NCI-H2107 treated with DMSO at 0.1 percent for 48 hours (cell line): ENCODE data around the gene RNF181.
A peak's percentile ranks its signal among the peaks of the same experiment; 100 is the strongest.
"Not testable (repeated sequence)": the region's sequence is repeated elsewhere in the genome, so short reads cannot be mapped to it uniquely, and the experiment has no call there.

Experiments used
- DNase-seq: peaks from one replicate; lab custom pipeline; 2025; ENCODE audit not compliant: unreplicated experiment; lab: John Stamatoyannopoulos, UW

Gene RNF181, protein sequence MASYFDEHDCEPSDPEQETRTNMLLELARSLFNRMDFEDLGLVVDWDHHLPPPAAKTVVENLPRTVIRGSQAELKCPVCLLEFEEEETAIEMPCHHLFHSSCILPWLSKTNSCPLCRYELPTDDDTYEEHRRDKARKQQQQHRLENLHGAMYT

DNA sequence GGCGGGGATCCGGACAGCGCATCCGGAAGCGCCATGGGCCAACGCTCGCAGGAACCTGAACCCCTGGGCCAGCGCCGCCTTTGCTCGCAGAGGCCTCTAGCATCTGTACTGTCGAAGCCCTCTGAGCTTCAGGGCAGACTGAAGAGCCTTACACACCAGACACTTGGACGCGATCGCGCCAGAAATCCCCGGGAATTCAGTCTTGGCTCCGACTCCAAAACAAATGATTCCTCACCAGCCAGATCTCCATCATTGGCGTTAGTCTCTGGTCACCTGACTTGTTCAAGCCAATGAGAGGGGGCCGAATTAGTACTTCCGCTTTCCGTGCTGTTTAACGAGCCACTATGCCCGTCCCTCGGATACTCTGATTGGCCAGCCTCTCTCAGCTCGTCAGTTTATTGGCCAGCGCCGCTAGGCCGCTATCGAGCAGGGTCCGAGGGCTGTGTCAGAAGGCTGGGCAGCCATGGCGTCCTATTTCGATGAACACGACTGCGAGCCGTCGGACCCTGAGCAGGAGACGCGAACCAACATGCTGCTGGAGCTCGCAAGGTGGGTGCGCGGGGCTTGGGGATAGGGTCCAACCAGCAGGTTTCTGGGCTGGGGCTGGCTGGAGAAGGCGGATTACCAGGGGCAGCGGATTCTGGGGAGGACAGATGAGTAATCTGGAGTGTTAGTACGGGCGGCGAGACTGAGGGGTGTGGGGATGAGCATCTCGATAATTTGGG, at the start of gene RNF181:
TSS of gene RNF181 (plus strand) at position 445 of the 725 bp plus-strand sequence. CDS start at position 464, 19 bp downstream.
- DNase-seq, result peak; percentile 98

DNA sequence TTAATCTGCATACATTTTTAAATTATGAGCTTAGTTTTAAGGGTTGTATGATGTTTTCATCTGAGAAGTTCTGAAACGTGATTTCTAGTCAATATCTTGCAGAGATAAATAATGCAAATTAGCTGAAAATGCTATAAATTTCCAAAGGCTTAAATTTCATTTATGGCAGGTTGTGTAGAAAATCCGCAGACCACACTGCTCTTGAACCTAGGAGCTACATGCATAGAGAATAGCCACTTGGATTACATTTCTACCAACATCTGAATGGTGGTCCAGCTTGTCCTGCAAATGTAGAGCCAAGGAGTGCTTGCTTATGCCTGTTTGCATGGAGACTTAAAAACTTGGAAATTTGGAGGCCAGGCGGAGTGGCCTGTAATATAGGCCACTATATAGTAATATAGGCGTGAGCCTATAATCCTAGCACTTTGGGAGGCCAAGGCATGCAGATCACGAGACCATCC, 49.7 kb upstream of the RNF181 start:
- no peak for DNase-seq

DNA sequence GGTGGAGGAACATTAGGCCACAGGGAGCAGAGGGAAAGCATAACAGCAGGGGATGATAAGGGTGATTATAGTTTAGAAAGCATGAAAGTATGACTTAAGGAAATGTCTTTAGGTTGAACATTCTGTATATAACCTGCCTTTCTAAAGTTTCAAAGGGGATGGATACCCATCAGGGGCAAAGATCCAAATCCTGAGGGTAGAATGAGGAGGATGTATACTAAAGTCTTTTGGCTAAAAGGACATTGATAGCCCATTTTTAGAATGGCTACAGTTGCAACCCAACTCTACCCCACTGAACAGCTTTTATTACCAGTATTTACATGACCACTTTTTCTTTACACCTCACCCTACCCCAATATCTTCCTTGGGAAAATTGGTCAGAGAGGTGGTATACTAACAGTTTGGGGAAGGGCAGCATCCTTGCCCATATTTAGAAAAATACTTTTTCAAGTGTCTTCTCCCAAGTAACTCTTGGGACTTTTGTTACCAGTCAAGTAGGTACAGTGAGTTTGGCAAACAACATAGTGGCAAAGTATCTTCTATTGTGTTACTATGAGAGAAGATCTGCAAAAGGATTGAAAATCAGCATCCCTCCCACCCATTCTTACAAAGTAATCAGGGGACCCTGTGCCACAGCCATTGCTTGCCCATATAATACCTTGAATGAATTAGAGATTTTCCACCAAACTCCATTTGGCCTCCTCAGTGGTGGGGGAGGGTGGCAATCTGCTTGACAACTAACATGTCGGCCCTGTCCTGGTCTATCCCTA, 48.3 kb upstream of the RNF181 start:
- DNase-seq, result no peak

DNA sequence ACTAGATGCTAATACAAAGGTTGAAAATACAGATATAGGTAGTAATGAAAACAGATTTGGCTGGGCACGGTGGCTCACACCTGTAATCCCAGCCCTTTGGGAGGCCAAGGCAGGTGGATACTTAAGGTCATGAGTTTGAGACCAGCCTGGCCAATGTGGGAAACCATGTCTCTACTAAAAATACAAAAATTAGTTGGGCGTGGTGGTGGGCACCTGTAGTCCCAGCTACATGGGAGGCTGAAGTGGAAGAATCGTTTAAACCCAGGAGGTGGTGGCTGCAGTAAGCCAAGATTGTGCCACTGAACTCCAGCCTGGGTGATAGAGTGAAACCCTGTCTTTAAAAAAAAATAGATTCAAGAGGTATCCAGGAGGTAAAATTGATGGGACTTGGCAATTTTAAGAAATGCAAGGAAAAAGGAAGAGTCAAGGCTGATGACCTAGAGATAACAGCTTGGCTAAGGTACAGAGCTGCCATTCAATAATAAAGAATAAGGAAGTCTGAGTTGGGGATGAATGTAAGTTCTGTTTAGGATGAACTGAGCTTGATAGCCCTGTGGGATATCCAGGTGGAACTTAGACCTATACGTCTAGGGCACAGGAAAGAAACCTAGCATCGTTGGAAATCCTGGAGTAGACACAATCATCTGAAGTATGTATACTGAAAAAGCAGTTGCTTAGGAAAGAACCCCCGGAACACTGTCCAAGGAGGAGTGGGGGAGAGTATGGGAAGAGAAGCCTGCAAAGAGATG, 47.5 kb upstream of the RNF181 start:
- no peak for DNase-seq

DNA sequence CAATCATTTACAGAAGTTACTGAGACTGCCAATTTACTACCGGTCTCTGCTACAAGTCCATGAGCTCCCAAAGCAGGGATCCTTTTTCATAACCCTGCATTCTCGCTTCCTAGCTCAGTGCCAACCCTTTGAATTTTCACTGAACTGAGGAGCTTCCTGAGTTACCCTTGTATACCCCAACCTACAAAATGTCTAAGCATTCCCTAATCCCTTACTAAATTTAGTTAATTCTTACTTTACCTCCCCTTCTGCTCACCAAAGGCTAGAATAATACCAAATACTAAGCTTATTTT, 47.0 kb upstream of the RNF181 start:
- DNase-seq, result no peak

DNA sequence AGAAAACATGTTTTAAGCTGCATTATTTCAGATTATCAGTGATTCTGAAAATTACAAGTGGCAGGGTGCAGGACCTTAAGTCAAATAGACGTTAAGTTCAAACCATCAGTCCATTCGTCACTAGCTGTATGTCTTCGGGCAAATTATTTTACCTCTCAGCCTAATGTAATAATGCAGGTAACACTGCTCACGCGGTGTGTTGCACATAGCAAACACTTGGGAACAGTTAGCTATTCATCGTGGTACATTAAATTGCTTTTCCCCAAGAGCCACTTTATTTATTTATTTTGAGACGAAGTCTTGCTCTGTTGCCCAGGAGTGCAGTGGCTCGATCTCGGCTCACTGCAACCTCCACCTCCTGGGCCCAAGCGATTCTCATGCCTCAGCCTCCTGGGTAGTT, 46.5 kb upstream of the RNF181 start:
- DNase-seq, result no peak

DNA sequence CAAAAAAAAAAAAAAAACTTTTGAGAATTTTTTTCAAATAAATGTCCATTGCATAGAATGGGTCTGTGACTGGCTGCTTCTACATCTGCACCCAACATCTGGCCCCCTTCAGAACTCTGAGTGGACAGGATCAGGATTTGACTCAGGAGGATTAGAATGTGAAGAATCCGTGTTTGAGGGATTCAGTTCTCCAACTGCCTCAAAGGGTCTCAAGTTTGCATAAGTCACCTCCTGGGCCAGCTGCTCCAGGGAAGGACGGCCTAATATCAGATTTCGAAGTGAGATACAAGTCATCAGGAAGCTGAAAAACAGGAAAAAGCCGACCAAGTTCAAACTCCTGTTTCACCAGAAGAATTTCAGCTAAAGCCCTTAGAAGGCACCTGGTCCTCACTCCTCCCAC, 45.7 kb upstream of the RNF181 start:
- no peak for DNase-seq

DNA sequence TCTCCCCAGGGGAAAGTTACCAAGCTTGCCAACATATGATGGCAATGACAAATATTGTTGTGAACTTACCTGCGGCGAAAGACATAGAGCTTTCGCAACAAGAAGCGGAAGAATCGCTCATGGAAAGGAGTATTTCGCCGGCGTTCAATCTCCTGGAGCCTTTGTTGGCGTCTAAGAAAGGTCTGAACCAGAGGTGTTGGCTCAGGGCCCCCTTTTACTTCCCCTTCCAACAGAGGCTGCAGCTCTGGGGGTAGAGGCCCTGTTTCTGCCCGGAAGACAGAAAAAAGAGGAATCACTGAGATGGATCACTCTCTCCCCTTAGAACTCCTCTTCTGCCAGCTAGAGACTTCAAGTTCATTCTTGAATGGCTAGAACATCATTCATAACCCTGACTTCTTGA, 45.1 kb upstream of the RNF181 start:
- DNase-seq, result no peak

DNA sequence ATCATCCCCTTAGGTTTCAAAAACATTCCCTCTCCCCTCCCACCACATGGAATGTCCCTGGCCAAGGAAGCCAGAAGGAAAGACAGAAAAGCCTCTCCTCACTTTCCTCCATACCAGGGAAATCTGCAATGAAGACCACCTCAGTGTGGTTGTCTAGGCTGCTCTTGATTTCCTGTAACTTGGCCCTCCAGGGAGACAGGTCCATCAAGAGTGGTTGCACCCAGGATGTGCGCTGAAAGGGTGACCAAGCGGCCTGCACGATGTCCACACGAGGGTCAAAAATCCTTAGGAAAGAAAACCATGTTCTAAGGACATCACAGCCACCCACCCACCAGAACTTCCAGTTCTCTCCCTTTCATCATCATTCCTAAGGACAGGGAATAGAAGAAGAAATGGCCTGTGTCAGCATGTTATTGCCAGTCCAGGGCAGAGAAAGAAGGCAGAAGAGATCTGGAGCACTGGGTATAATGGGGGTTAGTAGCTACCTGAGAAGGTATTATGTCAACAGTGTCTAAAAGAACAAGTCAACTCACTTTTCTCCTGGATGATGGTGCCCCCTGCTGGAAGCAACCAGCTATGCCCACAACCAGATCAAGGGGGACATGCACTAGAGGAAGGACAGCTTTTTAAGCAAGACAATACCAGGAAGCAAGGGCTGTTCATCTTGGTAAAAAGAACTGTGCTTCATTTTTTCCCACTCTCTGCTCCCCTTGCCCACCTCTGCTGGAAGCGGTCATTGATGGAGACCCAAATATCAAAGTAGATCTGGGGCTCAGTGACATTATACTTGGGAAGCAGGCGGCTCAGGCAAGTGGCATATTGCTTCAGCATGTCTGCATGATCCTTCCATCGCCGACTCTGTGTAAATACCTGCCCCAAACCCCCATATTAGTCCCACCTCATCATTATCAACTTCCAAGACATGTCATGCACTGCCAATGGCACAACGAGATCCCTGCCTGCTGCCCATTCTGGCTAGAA, 43.6 kb upstream of the RNF181 start:
- DNase-seq, result peak; percentile 78

DNA sequence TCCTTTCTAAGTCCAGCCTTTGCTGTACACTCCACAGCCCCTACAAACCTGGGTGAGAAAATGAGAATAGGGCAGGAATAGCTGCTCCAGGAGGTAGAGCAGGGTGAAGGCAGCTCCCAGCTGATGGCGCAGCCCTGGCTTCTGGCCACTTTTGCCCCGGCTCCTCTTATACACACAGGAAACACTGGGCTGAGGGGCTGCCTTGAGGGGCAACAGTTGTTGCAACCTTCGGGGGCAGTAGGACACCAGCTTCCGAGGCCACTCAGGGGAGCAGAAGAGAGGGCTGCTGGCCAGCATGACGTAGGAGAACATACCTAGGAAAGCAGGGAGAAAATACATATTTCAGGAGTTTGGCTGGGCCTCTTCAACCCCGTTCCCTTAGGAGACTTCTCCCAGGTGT, 42.4 kb upstream of the RNF181 start:
- no peak for DNase-seq

DNA sequence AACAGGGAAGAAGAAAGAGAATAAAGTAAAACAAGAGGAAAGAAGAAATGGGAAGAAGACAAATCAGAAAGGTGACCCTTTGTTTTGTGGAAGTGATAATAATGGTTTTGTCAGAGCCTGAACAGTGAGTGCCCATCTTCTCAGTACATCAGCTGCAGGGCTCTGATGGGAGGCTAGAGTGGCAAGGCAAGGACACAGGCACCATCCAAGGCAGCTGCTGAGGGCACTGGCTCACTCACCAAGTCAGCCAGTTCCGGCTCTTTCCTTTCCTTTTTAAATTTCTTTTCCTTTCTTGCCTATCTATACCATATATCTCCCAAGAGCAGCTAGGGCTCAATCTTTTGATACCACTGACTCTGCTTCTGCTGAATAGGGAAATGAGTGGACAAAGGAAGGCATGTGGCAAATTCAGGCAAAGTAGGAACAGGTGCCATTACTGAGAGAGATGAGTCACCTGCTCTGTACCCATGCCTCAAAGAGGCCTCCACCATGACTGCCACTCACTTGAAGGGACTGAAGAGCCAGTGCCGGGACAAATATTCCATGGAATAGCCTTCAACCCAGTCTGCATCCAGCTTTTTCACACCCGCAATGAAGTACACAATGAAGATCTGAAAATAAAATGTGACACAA, 40.4 kb upstream of the RNF181 start:
- DNase-seq, result no peak

DNA sequence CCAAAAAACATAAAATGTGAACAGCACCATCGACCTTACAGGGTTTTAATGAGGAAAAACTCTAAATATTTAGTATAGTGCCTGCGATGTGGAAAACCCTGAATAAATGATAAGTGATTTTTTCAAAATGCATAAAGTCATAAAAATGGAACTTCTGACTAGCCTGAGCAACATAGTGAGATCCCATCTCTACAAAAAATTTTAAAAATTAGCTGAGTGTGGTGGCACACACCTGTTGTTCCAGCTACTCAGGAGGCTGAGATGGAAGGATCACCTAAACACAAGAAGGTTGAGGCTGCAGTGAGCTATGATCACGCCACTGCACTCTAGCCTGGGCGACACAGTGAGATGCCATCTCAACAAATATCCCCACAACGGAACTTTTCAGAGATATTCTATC, 38.4 kb upstream of the RNF181 start:
- DNase-seq, result no peak

DNA sequence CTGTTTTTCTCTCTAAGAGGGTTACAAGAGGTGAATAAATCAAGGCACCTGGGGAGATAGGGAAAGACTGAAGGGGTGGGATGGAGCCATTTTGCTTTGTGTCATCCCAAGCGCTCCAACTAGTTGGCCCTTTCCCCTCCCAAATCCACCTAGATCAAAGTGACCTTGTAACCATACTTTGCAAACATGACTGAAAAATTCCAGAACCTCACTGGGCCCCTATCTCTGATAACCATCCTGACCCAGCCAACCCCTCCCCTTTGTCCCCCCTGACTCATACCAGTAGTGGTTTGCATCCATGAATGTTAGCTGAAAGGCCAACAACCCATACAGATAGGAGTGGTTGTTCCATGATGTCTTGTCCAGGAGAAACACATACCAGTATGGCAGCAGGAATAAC, 37.4 kb upstream of the RNF181 start:
- DNase-seq, result no peak

DNA sequence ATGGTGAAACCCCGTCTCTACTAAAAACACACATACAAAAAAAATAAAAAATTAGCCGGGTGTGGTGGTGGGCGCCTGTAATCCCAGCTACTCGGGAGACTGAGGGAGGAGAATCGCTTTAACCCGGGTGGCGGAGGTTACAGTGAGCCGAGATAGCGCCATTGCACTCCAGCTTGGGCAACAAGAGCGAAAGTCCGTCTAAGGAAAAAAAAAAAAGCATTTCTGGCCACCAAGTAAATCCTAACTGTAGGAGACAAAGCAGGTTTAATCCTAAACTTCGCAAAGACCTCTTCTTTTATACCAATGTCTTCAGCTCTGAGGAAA, 35.2 kb upstream of the RNF181 start:
- DNase-seq, result not testable (repeated sequence)

DNA sequence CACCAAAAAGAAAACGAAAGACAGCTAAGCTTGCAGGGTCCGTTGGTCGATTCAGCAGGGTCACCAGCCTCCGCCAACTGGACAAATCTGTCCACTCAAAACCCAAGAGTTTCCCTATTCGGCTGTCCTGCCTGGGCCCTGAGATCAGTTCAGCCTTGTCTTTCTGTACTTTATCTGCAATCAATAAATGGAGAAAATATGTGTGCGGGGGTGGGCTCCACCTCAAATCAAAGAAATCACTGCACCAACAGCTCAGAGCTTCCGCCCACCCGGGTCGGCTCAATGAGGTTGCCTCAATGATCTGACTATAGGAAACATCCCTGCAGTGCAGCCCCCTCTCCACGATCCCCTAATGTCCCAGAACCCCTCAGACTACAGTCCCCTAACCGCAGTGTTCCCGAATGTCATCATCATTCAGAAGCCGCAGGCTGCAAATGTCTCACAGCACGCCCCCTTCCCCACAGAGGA, 34.7 kb upstream of the RNF181 start:
- no peak for DNase-seq

DNA sequence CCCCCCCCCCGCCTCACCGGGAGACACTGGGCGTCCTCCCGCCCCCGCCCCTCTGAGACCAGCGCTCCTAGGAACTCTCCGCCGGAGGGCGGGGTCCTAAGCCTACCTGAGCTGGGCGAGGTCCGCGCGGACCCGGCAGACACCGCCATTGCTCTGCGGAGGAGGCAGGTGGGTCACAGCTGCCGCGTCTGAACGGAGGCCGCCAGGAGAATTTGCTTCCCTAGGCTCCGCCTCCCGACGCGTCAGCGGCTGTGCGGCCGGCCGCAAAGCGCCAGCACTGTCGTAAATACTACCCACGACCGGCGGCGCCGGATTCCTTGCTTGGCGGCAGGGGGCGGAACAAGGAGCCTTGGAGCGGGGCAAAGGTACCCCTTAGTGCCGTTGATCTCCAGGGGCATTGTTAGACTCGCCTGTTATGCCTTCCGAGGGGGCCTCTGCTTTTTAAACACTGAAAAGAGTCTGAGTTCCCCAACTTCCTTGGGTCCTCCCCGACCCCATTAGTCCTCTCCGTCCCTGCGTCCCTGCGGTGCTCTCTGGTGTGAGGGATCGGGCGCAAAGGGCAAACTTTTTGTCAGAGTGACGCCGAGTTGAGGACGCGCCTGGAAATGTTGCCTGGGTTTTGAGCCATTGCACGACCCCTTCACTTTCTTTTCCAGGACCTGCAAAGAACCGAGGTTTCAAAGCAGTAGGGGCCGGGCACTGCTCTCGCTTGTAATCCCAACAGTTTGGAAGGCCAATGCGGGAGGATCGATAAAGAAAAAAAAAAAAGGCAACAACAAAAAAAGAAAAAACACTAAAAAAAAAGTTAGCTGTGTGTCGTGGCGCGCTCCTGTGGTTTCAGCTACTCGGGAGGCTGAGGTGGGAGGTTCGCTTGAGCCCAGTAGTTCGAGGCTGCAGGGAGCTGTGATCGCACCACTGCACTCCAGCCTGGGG, 34.0 kb upstream of the RNF181 start, which contains the start of gene GGCX:
TSS of gene GGCX (minus strand) at position 214 of the 933 bp plus-strand sequence. CDS start at position 149, 65 bp downstream.
- peak; percentile 88 for DNase-seq

DNA sequence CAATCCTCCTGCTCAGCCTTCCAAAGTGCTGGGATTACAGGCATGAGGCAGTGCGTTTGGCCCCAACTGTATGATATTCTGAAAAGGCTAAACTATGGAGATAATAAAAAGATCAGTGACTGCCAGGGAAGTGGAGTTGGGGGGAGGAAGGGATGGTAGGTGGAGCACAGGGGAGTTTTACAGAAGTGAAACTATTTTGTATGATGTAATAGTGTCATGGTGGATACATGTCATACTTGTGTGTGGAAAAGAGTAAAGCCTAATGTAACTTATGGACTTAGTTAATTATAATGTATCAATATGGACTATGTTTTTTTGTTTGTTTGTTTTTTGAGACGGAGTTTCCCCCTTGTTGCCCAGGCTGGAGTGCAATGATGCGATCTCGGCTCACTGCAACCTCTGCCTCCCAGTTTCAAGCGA, 31.4 kb upstream of the RNF181 start:
- no peak for DNase-seq

DNA sequence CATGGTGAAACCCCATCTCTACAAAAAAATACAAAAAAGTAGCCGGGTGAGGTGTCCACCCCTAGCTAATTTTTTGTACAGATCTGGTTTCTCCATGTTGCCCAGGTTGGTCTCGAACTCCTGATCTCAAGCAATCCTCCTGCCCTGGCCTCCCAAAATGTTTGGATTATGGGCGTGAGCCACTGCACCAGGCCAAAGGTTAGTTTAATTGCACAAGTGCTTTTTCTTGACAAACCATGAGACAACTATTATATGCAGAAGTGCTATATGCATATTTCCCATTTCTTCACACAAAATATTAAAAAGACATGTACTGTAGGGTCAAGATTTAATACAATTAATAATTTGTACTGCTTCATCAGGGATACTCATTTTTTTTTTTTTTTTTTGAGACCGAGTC, 29.3 kb upstream of the RNF181 start:
- no peak for DNase-seq

DNA sequence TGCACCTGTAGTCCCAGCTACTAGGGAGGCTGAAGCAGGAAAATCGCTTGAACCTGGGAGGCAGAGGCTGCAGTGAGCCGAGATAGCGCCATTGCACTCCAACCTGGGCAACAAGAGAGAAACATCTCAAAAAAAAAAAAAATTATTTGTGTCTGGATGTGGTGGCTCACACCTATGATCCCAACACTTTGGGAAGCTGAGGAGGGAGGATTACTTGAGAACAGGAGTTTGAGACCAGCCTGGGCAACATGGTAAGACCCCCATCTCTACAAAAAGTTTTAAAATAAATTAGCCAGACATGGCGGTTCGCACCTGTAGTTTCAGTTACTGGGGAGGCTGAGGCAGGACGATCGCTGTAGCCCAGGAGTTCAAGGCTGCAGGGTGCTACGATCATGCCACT, 19.8 kb upstream of the RNF181 start:
- DNase-seq, result no peak
